Measurements from ENCODE around the gene BTN1A1.
"Not testable (repeated sequence)": the region's sequence is repeated elsewhere in the genome, so short reads cannot be mapped to it uniquely, and the experiment has no call there.

Gene BTN1A1

DNA sequence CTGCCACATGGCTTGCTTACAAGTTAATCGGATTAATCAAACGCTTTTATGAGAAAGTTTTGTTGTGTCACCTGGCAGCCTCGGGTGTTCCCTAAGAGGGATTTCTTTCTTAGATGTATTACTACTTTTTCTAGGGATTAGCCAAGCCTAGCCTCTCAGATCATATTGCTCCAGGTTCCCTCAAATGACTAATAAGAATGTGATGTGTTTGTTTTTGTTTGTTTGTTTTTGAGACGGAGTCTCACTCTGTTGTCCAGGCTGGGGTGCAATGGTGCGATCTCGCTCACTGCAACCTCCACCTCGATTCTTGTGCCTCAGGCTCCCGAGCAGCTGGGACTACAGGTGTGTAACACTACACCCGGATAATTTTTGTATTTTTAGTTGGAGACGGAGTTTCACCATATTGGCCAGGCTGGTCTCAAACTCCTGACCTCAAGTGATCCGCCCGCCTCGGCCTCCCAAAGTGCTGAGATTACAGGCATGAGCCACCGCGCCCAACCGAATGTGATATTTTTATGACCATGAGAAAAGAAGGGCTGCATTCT lies 39.0 kb downstream of the BTN1A1 start:
- H3K4me3 ChIP-seq (ENCODE audit: low read depth, low read length): peak overlapping the region; percentile 68
- TF ChIP-seq, protein P1, sequence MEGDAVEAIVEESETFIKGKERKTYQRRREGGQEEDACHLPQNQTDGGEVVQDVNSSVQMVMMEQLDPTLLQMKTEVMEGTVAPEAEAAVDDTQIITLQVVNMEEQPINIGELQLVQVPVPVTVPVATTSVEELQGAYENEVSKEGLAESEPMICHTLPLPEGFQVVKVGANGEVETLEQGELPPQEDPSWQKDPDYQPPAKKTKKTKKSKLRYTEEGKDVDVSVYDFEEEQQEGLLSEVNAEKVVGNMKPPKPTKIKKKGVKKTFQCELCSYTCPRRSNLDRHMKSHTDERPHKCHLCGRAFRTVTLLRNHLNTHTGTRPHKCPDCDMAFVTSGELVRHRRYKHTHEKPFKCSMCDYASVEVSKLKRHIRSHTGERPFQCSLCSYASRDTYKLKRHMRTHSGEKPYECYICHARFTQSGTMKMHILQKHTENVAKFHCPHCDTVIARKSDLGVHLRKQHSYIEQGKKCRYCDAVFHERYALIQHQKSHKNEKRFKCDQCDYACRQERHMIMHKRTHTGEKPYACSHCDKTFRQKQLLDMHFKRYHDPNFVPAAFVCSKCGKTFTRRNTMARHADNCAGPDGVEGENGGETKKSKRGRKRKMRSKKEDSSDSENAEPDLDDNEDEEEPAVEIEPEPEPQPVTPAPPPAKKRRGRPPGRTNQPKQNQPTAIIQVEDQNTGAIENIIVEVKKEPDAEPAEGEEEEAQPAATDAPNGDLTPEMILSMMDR (IDR thresholded peaks at IDR 0.05; ENCODE audit: borderline replicate concordance, insufficient read depth, low read depth, low read length): no peak

DNA sequence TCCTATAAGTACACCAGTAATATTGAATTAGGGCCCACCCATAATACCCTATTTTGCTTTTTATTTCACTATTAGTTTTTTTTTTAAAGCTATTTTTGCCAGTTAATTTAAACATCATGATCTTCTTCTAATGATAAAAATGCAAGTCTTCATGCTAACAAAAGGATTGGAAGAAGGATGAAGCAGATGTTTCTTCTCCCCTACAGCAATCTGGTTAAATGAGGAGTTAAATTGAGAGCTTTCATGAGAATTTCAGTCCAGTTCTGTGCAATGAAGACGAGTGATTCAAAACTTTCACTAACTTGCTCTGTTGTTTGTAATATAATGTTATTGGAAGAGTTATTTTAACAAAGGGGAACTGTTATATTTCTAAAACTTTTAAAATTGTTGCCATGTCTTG lies 41.5 kb downstream of the BTN1A1 start:
- TF ChIP-seq, protein P1 (IDR thresholded peaks at IDR 0.05; ENCODE audit: borderline replicate concordance, insufficient read depth, low read depth, low read length): no peak
- H3K4me3 ChIP-seq (ENCODE audit: low read depth, low read length): no peak overlapping the region

DNA sequence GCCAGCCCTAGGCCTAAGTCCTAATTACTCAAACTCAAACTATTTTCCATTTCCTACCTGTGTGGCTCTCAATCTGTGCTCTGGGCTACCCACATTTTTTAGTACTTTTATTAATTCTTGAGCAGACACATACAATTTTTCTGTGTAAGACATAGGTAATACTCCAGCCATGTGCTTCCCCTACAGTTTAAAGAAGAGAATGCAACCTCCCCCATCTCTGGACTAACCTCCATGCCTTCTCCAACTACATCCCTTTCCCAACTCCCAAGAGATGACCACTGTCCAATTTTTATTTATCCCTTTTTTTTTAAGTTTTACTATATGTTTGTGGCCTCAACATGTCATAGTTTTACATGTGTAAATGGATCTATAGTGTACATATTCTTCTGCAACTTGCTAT lies 43.9 kb downstream of the BTN1A1 start:
- no peak overlapping the region for H3K4me3 ChIP-seq (ENCODE audit: low read depth, low read length)
- TF ChIP-seq, protein P1 (IDR thresholded peaks at IDR 0.05; ENCODE audit: borderline replicate concordance, insufficient read depth, low read depth, low read length): peak; percentile 31; the same call in 1 of the 2 replicates

DNA sequence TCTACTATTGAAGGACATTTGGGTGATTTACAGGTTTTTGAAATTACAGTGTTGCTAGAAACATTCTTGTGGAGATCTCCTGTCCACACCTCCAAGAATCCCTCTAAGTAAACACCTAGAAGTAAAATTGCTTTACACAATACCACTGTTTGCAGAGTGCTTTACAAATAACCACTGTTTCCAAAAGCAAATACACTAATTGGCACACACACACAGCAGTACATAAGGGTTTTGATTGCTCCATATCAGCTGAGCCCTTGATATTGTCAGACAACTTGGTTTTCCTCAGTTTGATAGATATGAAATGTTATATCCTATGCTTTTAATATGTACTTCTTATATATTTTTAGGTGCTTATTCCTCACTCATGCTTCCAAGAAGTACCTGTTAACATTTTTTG lies 44.4 kb downstream of the BTN1A1 start:
- no peak overlapping the region for H3K4me3 ChIP-seq (ENCODE audit: low read depth, low read length)
- TF ChIP-seq, protein P1 (IDR thresholded peaks at IDR 0.05; ENCODE audit: borderline replicate concordance, insufficient read depth, low read depth, low read length): no peak

DNA sequence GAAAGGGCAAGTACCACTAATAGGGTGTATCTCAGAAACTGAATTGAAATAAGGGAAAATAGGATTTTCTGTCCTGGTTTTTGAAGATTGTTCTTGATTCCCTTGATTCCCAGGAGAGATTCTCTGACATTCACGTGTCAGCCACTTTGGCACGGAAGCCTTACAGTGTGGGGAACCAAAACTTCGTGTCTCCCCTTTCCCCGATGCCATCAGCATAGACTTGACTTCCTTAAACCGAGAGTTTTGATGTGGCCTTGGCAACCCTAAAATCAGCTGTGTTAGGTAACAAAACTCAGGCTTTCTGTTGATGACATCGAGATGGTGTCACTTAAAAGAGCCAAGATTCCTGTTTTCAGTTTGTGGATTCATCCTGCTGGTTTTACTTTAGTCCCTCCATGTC lies 45.5 kb downstream of the BTN1A1 start:
- no peak overlapping the region for H3K4me3 ChIP-seq (ENCODE audit: low read depth, low read length)
- TF ChIP-seq, protein P1 (IDR thresholded peaks at IDR 0.05; ENCODE audit: borderline replicate concordance, insufficient read depth, low read depth, low read length): no peak

DNA sequence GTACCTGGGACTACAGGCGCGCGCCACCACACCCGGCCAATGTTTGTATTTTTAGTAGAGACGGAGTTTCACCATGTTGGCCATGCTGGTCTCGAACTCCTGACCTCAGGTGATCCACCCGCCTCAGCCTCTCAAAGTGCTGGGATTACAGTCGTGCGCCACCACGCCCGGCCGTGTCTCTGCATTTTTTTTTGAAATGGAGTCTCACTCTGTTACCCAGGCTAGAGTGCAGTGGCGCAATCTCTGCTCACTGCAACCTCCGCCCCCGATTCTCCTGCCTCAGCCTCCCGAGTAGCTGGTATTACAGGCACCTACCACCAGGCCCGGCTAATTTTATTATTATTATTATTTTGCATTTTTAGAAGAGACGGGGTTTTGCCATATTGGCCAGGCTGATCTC lies 47.3 kb downstream of the BTN1A1 start:
- not testable (repeated sequence) for H3K4me3 ChIP-seq (ENCODE audit: low read depth, low read length)

DNA sequence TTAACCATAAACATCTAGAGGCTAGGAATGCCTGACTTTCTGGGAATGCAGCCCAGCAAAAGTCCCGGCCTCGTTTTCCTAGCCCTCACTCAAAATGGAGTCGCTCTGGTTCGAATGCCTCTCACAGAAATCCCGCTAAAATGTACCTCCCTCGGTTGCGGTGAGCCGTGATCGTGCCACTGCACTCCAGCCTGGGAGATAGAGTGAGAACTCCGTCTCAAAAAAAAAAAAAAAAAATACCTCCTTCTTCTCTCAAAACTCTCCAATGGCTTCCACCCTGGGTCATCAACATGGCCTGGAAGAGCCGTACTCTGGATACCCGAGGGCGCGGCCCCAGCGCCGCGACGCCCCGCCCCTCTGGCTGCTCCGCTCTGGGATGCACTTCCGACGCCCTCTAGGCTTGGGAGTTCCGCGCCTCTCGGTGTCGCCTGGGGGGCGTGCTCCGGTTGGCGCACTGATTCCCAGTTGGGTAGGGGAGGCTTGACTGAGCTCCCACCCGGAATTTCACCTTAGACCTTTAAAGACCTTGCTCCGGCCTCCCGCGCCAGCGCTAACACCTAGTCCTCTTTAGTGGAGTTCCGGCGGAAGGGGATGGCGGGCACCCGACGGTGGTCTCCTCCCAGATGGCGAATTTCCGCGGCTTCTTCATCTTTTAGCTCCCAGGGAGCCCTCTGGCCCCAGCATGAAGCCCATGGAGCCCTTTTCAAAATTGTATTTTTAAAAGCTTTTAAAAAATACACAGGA lies 50.3 kb downstream of the BTN1A1 start:
- peak overlapping the region; percentile 55 for H3K4me3 ChIP-seq (ENCODE audit: low read depth, low read length)
- TF ChIP-seq, protein P1 (IDR thresholded peaks at IDR 0.05; ENCODE audit: borderline replicate concordance, insufficient read depth, low read depth, low read length): no peak

Data from GM12875 (cell line).